Thoracic aorta (tissue), 2 donors: ENCODE results near the gene POLR3C. TPM values are rescaled to one million over a fixed set of nuclear protein-coding genes. Genes with fewer than 3 reads are reported as not detected.
"Not testable (repeated sequence)": the region's sequence is repeated elsewhere in the genome, so short reads cannot be mapped to it uniquely, and the experiment has no call there.

Source experiments
- ATAC-seq: fragments of 150-250 bp; one replicate; pipeline ENCODE4 v1.8.0; 2017; ENCODE audit warnings: low read depth; ENCODE audit not compliant: insufficient number of reproducible peaks, low FRiP score
- DNase-seq: peaks from one replicate; pipeline ENCODE4 v3.0.0-alpha.2; 2020; ENCODE audit warnings: low spot score
- H3K27ac ChIP-seq, 2 donors: fragments of 200-600 bp; sonication (generic); 1 replicate in 1 of 2; 2 replicates in 1 of 2; pipeline ENCODE4 v1.5.1; 2016; ENCODE audit warnings: mild to moderate bottlenecking in 2 of 2, moderate library complexity in 2 of 2
- H3K27me3 ChIP-seq: fragments of 200-600 bp; sonication (generic); replicated peaks from 2 replicates; pipeline ENCODE4 v1.6.0; 2016; ENCODE audit warnings: mild to moderate bottlenecking; ENCODE audit not compliant: insufficient read depth
- H3K36me3 ChIP-seq: fragments of 200-600 bp; sonication (generic); one replicate; pipeline ENCODE4 v1.5.1; 2016
- H3K4me1 ChIP-seq, 2 donors: fragments of 200-600 bp; sonication (generic); 1 replicate in 1 of 2; 2 replicates in 1 of 2; pipeline versions ENCODE4 v1.5.1 to v1.6.0; 2016; ENCODE audit warnings: low read depth in 2 of 2, mild to moderate bottlenecking in 1 of 2; ENCODE audit not compliant: control insufficient read depth in 1 of 2
- H3K4me3 ChIP-seq: fragments of 200-600 bp; sonication (generic); 2 replicates; pipeline ENCODE4 v1.5.1; 2016; ENCODE audit warnings: mild to moderate bottlenecking
- H3K9me3 ChIP-seq: fragments of 200-600 bp; sonication (generic); 2 replicates; pipeline ENCODE4 v1.5.1; 2016
- total RNA-seq, 2 donors: library from RNA; depleted of rRNA; stranded (reverse); fragments of >200 nt; gene quantifications; one replicate each; pipeline versions ENCODE4 v1.1.0 to v1.2.3, GENCODE V29; 2016
- TF ChIP-seq, protein P1 (sequence below): fragments of 200-600 bp; sonication (generic); IDR thresholded peaks from one replicate; pipeline ENCODE4 v1.5.1; 2019; ENCODE audit warnings: antibody characterized with exemption

The POLR3C gene
- total RNA-seq, 2 donors from 2014 or later = 23.4 to 42.9 TPM

DNA sequence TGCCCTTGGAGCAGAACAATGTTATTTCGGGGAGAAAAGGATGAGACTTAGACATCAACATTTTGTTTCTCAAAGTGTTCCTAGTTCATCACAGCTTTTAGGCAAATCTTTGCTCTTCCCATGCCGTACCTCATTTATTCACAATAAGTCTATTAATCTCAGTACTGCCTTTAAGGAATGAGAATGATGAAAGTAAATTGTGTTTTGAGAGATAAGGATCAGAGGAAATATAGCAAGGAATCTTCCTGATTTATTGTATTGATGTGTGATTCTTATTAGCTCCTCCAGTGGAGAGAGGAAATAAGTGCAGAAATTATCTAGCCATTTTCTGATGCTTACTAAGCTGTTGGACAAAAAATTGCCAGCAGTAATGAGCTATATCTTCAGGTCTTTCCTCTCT lies 2.0 kb downstream of the POLR3C start:
- TF ChIP-seq, protein P1, sequence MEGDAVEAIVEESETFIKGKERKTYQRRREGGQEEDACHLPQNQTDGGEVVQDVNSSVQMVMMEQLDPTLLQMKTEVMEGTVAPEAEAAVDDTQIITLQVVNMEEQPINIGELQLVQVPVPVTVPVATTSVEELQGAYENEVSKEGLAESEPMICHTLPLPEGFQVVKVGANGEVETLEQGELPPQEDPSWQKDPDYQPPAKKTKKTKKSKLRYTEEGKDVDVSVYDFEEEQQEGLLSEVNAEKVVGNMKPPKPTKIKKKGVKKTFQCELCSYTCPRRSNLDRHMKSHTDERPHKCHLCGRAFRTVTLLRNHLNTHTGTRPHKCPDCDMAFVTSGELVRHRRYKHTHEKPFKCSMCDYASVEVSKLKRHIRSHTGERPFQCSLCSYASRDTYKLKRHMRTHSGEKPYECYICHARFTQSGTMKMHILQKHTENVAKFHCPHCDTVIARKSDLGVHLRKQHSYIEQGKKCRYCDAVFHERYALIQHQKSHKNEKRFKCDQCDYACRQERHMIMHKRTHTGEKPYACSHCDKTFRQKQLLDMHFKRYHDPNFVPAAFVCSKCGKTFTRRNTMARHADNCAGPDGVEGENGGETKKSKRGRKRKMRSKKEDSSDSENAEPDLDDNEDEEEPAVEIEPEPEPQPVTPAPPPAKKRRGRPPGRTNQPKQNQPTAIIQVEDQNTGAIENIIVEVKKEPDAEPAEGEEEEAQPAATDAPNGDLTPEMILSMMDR = no peak
- no peak for DNase-seq
- H3K36me3 ChIP-seq = peaks cover 35% of the 10 kb centered on the region
- no peaks in the 10 kb centered on the region for H3K9me3 ChIP-seq
- no peak overlapping the region for H3K4me3 ChIP-seq
- peaks cover 14 to 15% of the 10 kb centered on the region in 2 donors for H3K4me1 ChIP-seq
- H3K27me3 ChIP-seq = no peaks in the 10 kb centered on the region
- H3K27ac ChIP-seq = no peak overlapping the region
- no peak for ATAC-seq

DNA sequence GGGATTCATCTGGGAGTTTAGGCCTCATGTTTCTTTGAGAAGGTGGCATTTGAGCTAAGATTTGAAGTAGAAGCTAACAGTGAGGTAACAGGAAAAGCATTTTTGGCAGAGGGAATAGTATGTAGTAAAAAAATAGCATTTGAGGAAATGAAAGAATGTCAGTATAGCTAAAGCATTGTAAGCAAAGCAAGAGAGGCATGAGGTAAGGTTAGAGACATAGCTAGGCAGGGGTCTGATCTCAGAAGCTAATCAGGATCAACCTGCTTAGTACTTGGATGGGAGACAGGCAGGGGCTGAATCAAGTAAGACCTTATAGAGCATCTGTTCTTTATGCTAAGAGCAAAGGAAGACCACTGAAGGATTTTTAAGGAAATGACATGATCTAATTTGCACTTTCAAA lies 4.0 kb downstream of the POLR3C start:
- no peak overlapping the region for H3K4me3 ChIP-seq
- peaks cover 44% of the 10 kb centered on the region for H3K36me3 ChIP-seq
- H3K4me1 ChIP-seq = peaks cover 11 to 15% of the 10 kb centered on the region in 2 donors
- no peak overlapping the region for H3K27ac ChIP-seq
- ATAC-seq = no peak
- H3K27me3 ChIP-seq = no peaks in the 10 kb centered on the region
- no peaks in the 10 kb centered on the region for H3K9me3 ChIP-seq
- TF ChIP-seq, protein P1 = no peak
- DNase-seq = no peak

DNA sequence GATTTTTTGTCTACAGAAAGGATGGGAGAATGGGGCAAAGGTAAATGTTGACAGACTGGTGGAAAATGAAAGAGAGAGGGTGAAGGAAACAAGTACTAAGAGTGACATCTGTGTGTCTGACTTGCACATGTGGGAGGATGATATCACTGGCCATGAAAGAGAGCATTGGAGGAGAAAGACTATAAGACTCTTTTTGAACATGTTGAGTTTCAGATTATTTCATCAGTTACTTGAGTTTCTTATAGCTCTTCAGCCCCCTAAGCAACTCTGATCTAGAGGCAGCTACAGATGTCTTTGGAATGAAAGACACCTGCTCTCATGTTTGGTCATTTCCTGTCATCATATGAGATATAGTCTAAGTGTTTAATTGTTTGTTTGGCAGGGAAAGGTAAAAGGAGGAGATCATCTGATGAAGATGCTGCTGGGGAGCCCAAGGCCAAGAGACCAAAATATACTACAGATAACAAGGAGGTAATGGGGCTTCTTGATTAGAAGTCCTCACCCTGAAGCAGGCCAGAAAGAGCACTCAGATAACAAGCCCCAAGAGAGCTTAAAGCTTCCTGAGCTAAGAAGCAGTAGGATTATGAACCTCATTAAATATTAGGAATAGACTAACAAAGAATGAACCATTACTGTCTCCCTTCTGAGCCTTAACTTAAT lies 4.5 kb downstream of the POLR3C start:
- Histone ChIP-seq H3K27ac (no peak overlapping the region), H3K36me3 (peaks cover 49% of the 10 kb centered on the region), H3K4me1 (peaks cover 11 to 15% of the 10 kb centered on the region in 2 donors), H3K4me3 (no peak overlapping the region), H3K27me3 (no peaks in the 10 kb centered on the region), H3K9me3 (no peaks in the 10 kb centered on the region)
- no peak for DNase-seq
- ATAC-seq = no peak
- TF ChIP-seq, protein P1 = no peak

DNA sequence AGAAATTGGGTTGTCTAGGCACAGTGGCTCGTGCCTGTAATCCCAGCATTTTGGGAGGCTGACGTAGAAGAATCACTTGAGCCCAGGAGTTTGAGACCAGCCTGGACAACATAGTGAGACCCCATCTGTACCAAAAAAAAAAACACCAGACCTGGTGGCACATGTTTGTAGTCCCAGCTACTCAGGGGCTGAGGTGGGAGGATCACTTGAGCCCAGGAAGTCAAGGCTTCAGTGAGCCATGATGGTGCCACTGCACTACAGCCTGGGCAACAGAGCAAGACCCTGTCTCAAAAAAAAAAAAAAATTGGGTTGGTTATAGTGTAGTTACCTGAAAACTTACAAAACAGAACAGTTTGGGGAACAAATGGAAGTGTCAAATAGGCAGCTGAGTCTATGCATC lies 6.8 kb downstream of the POLR3C start:
- not testable (repeated sequence) for H3K4me1 ChIP-seq, H3K27ac ChIP-seq, H3K27me3 ChIP-seq, H3K4me3 ChIP-seq, ATAC-seq, H3K9me3 ChIP-seq, DNase-seq
- peaks cover 56% of the 10 kb centered on the region for H3K36me3 ChIP-seq

DNA sequence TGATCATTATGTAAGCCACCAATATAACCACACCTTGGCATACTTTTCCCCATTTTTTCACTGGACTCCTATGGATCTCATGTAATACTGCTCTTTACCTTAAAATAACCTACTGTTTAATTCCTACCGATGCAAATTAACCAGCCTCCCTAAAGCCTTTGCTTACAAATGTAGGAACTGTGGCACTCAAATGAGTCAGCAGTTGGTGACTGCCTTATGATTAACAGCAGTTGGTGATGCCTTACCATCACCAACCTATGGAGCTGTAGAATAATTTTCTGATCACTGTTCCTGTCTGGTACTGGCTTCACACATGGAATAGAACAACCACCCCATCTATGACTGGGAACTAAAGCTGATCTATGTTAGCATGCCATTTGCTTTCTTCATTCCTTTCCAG lies 13.7 kb downstream of the POLR3C start:
- H3K36me3 ChIP-seq = peaks cover 70% of the 10 kb centered on the region
- TF ChIP-seq, protein P1 = no peak
- H3K4me3 ChIP-seq = no peak overlapping the region
- DNase-seq = no peak
- H3K27ac ChIP-seq = no peak overlapping the region
- ATAC-seq = no peak
- no peaks in the 10 kb centered on the region for H3K27me3 ChIP-seq
- H3K4me1 ChIP-seq = no peaks in the 10 kb centered on the region
- no peaks in the 10 kb centered on the region for H3K9me3 ChIP-seq

DNA sequence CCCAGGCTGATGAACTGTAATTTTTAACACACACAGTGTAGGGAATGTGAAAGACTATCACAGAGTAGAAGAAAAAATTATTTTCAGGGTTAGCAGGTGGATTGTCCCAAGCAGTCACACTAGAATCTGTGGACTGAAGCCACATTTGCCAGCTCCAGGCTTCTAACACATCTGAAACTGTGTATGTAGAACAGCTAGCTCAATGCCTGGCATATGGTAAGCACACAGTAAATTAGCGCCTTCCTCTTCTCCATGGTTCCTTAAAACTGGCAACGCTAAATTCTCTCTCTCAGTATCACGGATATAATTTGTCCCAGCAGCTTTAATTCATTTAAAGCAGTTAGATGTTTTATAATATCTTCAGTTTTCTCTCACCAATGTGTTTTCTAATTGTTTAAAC lies 19.0 kb downstream of the POLR3C start:
- Histone ChIP-seq H3K4me3 (no peak overlapping the region), H3K9me3 (no peaks in the 10 kb centered on the region), H3K4me1 (peaks cover 7 to 15% of the 10 kb centered on the region in 2 donors), H3K27ac (no peak overlapping the region), H3K36me3 (peaks cover 38% of the 10 kb centered on the region), H3K27me3 (no peaks in the 10 kb centered on the region)
- DNase-seq = no peak
- TF ChIP-seq, protein P1 = no peak
- no peak for ATAC-seq
